ENCODE results near the gene SH3BP5L. TPM values are rescaled to one million over a fixed set of nuclear protein-coding genes. Genes with fewer than 3 reads are reported as not detected.

Gene SH3BP5L
- total and polyA plus RNA-seq, 2 donors (not counting 1 experiment from before 2014, with no cell fraction given), result 17.5 to 19.8 TPM

DNA sequence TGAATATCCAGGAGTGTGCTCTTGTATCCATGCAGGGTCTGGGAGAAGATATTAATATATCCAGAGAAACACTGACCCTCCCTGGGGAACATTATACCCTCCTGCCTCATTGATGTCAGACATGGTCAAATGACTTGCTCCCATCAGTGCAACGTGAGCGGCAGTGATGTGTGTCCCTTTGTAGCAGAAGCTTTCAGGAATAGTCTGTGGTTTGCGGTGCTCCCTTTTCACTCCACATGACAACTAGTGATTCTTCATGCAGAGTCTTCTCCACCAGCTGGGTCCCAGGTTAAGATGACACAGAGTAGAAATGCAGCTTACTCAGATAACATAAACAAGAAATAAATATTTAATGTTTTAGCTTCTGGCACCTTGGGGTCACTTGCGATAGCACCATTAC lies 38.3 kb downstream of the SH3BP5L start:
- Histone ChIP-seq H3K36me3 (ENCODE audit: control insufficient read depth, insufficient read depth, low read length) (no peaks in the 10 kb centered on the region), H3K27ac (ENCODE audit: insufficient read depth, low read length) (no peak overlapping the region), H4K20me1 (ENCODE audit: control insufficient read depth, extremely low read depth, insufficient read depth, low read length) (no peaks in the 10 kb centered on the region), H3K4me3 (replicated peaks in 1 of 4; ENCODE audit: control extremely low read depth in 1 of 4, insufficient read depth in 1 of 4, low read depth in 3 of 4, low read length in 4 of 4) (no peak overlapping the region), H3K27me3 (ENCODE audit: control insufficient read depth, insufficient read depth, low read length) (no peaks in the 10 kb centered on the region), H3K79me2 (ENCODE audit: control insufficient read depth, insufficient read depth, low read length) (no peaks in the 10 kb centered on the region), H3K4me2 (ENCODE audit: extremely low read depth, insufficient read depth, low read length) (no peak overlapping the region), H3K9ac (ENCODE audit: insufficient read depth, low read length) (no peak overlapping the region), H3K9me3 (ENCODE audit: control insufficient read depth, insufficient read depth, low read depth, low read length) (no peaks in the 10 kb centered on the region), H3K4me1 (ENCODE audit: control insufficient read depth, extremely low read depth, insufficient read depth, low read length) (no peaks in the 10 kb centered on the region), H2AFZ (ENCODE audit: low read length) (no peak overlapping the region)
- TF ChIP-seq, protein P1, sequence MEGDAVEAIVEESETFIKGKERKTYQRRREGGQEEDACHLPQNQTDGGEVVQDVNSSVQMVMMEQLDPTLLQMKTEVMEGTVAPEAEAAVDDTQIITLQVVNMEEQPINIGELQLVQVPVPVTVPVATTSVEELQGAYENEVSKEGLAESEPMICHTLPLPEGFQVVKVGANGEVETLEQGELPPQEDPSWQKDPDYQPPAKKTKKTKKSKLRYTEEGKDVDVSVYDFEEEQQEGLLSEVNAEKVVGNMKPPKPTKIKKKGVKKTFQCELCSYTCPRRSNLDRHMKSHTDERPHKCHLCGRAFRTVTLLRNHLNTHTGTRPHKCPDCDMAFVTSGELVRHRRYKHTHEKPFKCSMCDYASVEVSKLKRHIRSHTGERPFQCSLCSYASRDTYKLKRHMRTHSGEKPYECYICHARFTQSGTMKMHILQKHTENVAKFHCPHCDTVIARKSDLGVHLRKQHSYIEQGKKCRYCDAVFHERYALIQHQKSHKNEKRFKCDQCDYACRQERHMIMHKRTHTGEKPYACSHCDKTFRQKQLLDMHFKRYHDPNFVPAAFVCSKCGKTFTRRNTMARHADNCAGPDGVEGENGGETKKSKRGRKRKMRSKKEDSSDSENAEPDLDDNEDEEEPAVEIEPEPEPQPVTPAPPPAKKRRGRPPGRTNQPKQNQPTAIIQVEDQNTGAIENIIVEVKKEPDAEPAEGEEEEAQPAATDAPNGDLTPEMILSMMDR (conservative IDR thresholded peaks at IDR 0.05 in 1 of 2, IDR thresholded peaks at IDR 0.05 in 1 of 2; ENCODE audit: low read depth in 1 of 2, low read length in 2 of 2), result no peak
- no peak for TF ChIP-seq EZH2 (IDR thresholded peaks at IDR 0.05; ENCODE audit: low read length, missing control alignments)
- DNase-seq (ENCODE audit: low read depth in 2 of 2), result no peak

DNA sequence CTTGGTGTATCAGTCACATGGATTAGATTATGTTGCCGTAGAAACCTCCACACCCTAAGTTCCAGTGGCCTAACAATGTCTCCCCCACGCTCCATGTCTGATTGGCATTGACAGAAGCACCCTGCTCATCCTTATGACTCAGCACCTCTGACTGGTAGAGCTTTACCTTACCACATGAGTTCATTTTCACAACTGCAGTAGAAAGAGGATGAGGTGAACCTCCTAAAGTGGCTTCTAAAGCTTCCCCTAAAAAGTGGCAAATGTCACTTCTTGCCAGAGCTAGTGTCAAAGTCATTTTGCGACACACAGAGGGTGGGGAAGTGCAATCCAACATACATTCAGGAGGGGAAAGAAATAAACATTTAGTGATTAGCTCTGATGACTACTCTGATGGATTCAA lies 39.6 kb downstream of the SH3BP5L start:
- no peak overlapping the region for H3K4me2 ChIP-seq (ENCODE audit: extremely low read depth, insufficient read depth, low read length)
- no peaks in the 10 kb centered on the region for H3K4me1 ChIP-seq (ENCODE audit: control insufficient read depth, extremely low read depth, insufficient read depth, low read length)
- TF ChIP-seq, protein P1 (conservative IDR thresholded peaks at IDR 0.05 in 1 of 2, IDR thresholded peaks at IDR 0.05 in 1 of 2; ENCODE audit: low read depth in 1 of 2, low read length in 2 of 2), result no peak
- no peak for TF ChIP-seq EZH2 (IDR thresholded peaks at IDR 0.05; ENCODE audit: low read length, missing control alignments)
- H3K9ac ChIP-seq (ENCODE audit: insufficient read depth, low read length), result no peak overlapping the region
- H2AFZ ChIP-seq (ENCODE audit: low read length), result no peak overlapping the region
- no peaks in the 10 kb centered on the region for H3K9me3 ChIP-seq (ENCODE audit: control insufficient read depth, insufficient read depth, low read depth, low read length)
- no peaks in the 10 kb centered on the region for H3K36me3 ChIP-seq (ENCODE audit: control insufficient read depth, insufficient read depth, low read length)
- no peak overlapping the region for H3K27ac ChIP-seq (ENCODE audit: insufficient read depth, low read length)
- H3K4me3 ChIP-seq (replicated peaks in 1 of 4; ENCODE audit: control extremely low read depth in 1 of 4, insufficient read depth in 1 of 4, low read depth in 3 of 4, low read length in 4 of 4), result no peak overlapping the region
- no peaks in the 10 kb centered on the region for H3K79me2 ChIP-seq (ENCODE audit: control insufficient read depth, insufficient read depth, low read length)
- no peak for DNase-seq (ENCODE audit: low read depth in 2 of 2)
- no peaks in the 10 kb centered on the region for H4K20me1 ChIP-seq (ENCODE audit: control insufficient read depth, extremely low read depth, insufficient read depth, low read length)
- H3K27me3 ChIP-seq (ENCODE audit: control insufficient read depth, insufficient read depth, low read length), result no peaks in the 10 kb centered on the region

DNA sequence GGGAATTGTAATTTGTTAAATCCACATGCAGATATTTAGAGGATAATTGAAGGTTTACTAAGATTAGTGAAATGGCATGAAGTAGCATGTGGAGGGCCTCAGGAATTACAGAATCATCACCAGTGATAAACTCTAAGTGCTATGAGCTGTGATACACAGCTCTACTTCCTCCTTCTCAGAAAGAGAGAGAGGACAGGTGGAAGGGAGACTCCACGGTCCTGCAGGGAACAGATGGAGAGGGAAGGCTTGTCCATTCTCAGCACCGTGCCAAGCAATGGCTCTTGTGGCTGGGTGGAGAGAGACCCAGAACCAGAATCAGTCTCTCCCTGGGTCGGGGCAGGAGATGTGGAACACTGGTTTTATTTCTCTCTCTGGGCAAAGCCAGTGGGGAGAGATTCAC lies 42.3 kb downstream of the SH3BP5L start:
- H3K27ac ChIP-seq (ENCODE audit: insufficient read depth, low read length), result no peak overlapping the region
- no peak overlapping the region for H2AFZ ChIP-seq (ENCODE audit: low read length)
- H3K9me3 ChIP-seq (ENCODE audit: control insufficient read depth, insufficient read depth, low read depth, low read length), result no peaks in the 10 kb centered on the region
- DNase-seq (ENCODE audit: low read depth in 2 of 2), result no peak
- no peak overlapping the region for H3K4me3 ChIP-seq (replicated peaks in 1 of 4; ENCODE audit: control extremely low read depth in 1 of 4, insufficient read depth in 1 of 4, low read depth in 3 of 4, low read length in 4 of 4)
- no peaks in the 10 kb centered on the region for H3K4me1 ChIP-seq (ENCODE audit: control insufficient read depth, extremely low read depth, insufficient read depth, low read length)
- H3K9ac ChIP-seq (ENCODE audit: insufficient read depth, low read length), result no peak overlapping the region
- no peaks in the 10 kb centered on the region for H3K36me3 ChIP-seq (ENCODE audit: control insufficient read depth, insufficient read depth, low read length)
- H3K4me2 ChIP-seq (ENCODE audit: extremely low read depth, insufficient read depth, low read length), result no peak overlapping the region
- H3K79me2 ChIP-seq (ENCODE audit: control insufficient read depth, insufficient read depth, low read length), result no peaks in the 10 kb centered on the region
- H4K20me1 ChIP-seq (ENCODE audit: control insufficient read depth, extremely low read depth, insufficient read depth, low read length), result no peaks in the 10 kb centered on the region
- TF ChIP-seq, protein P1 (conservative IDR thresholded peaks at IDR 0.05 in 1 of 2, IDR thresholded peaks at IDR 0.05 in 1 of 2; ENCODE audit: low read depth in 1 of 2, low read length in 2 of 2), result no peak
- no peak for TF ChIP-seq EZH2 (IDR thresholded peaks at IDR 0.05; ENCODE audit: low read length, missing control alignments)
- H3K27me3 ChIP-seq (ENCODE audit: control insufficient read depth, insufficient read depth, low read length), result no peaks in the 10 kb centered on the region

Measured in fibroblast of lung (primary cell).